NB4 (cell line): Measurements from ENCODE around the gene ZNF747.

ENCODE experiments used
- CTCF ChIP-seq: IDR thresholded peaks from one replicate; pipeline ENCODE4 v1.5.1; 2012; ENCODE audit warnings: low read depth, low read length
- MAX ChIP-seq: IDR thresholded peaks from 2 replicates; pipeline ENCODE4 v1.6.1; 2011; ENCODE audit warnings: low read depth, low read length
- MYC ChIP-seq: IDR thresholded peaks from 2 replicates; pipeline ENCODE4 v1.6.1; 2011; ENCODE audit warnings: low read depth, low read length
- POLR2A ChIP-seq: IDR thresholded peaks from 2 replicates; pipeline ENCODE4 v1.6.1; 2011; ENCODE audit warnings: mild to moderate bottlenecking; ENCODE audit not compliant: insufficient read length; ENCODE audit errors: extremely low read depth

GRCh38 chr16:30533146-30533522 is 1.5 kb downstream of the ZNF747 start:
- TF ChIP-seq CTCF (no peak), MAX (no peak), POLR2A (no peak), MYC (no peak)
